Heart left ventricle (tissue), 13 donors: ENCODE measurements around the gene WNK2.

ENCODE experiments used
- CTCF ChIP-seq, 12 donors: fragments of 200-600 bp; sonication (generic) in 4 of 12; IDR thresholded peaks; one replicate each; pipeline versions ENCODE4 v1.5.0 to v1.8.0; 2018 to 2022; ENCODE audit warnings: antibody characterized with exemption in 12 of 12, mild to moderate bottlenecking in 5 of 12
- POLR2A ChIP-seq, 2 donors: fragments of 450-650 bp; IDR thresholded peaks; one replicate each; pipeline ENCODE4 v1.6.1; 2017; ENCODE audit warnings: antibody characterized with exemption in 2 of 2, mild to moderate bottlenecking in 2 of 2, moderate library complexity in 2 of 2
- donor health status: ischemic (EF 13 %, LVEDD 7.1; RV severe dilation, severe dysfunction).
- donor health status: DM: no; HTN: yes; CAD: no.
- donor health status: DM: no; HTN: no; CAD: no.
- donor health status: ischemic (EF 25% LVEDD 6.9; RV normal size, moderate dysfunction).
- donor health status: ischemic (EF 25% LVEDD 5.7; RV mildly dilated, moderate dysfunction).
- donor health status: ischemic (EF 35%, LVEDD 5.7; RV mildly dilated, moderate dysfunction).
- donor health status: nonischemic (EF 11% LVEDD 7.7; RV severe dilation, severe dysfunction).
- donor health status: DM: yes; HTN: yes; CAD: no.
- donor health status: PGD.
- donor health status: ischemic (EF 29% LVEDD 5.4; RV normal size, mild dysfunction).
- donor health status: nonischemic (EF 23%, LVEDD 6.1; RV moderate dilation, normal function).

GRCh38 chr9:93183131-93183662 is 742 bp upstream of the WNK2 start:
- TF ChIP-seq CTCF (IDR thresholded peaks at IDR 0.05): no peak
- TF ChIP-seq POLR2A (IDR thresholded peaks at IDR 0.05): no peak
